Pancreas (tissue), 10 donors: ENCODE measurements around the gene CDCP2. TPM values are rescaled to one million over a fixed set of nuclear protein-coding genes. Genes with fewer than 3 reads are reported as not detected.
A peak's percentile ranks its signal among the peaks of the same experiment; 100 is the strongest.

Source experiments
- ATAC-seq, 4 donors: fragments of 200-7000 bp; cut with Tn5 transposase; one replicate each; pipeline versions ENCODE4 v1.8.0 to v1.9.1; 2020; ENCODE audit warnings: mild to moderate bottlenecking in 4 of 4, moderate library complexity in 4 of 4
- DNase-seq, 6 donors: peaks; one replicate each; pipeline ENCODE4 v3.0.0-alpha.2; 2020
- FAIRE-seq: peaks from 2 replicates; lab custom pipeline; 2012; peaks lifted over from hg19 to GRCh38; lab: Jason Lieb, UNC
- H3K27ac ChIP-seq, 4 donors: fragments of 200-600 bp; sonication (generic); 1 replicate in 3 of 4; 2 replicates in 1 of 4; pipeline versions ENCODE4 v1.5.0 to v1.8.0; 2020
- H3K27me3 ChIP-seq, 4 donors: fragments of 200-600 bp; one replicate each; pipeline ENCODE4 v1.8.0; 2021
- H3K36me3 ChIP-seq, 3 donors: fragments of 200-600 bp; sonication (generic) in 1 of 3; one replicate each; pipeline versions ENCODE4 v1.5.0 to v1.8.0; 2020 to 2021
- H3K4me1 ChIP-seq, 3 donors: fragments of 200-600 bp; one replicate each; pipeline ENCODE4 v1.8.0; 2021
- H3K4me3 ChIP-seq, 4 donors: fragments of 200-600 bp; sonication (generic) in 2 of 4; one replicate each; pipeline versions ENCODE4 v1.5.0 to v1.8.0; 2020 to 2021
- H3K9me3 ChIP-seq, 4 donors: fragments of 200-600 bp; one replicate each; pipeline ENCODE4 v1.8.0; 2021
- WGBS, 2 donors: extraction: QIAGEN DNeasy Blood & Tissue Kit; methylation state at CpG; one replicate each; pipeline ENCODE4 v1.1.7; 2013; 5-methylcytosine and 5-hydroxymethylcytosine counted together
- intact Hi-C, 3 donors: fragments of 100-400 bp; cut with DNase I; formaldehyde crosslinking; loops; one replicate each; pipeline versions ENCODE4 v1.11.1 to v1.14.2; 2022
- polyA plus RNA-seq, 2 donors: library from polyadenylated mRNA; stranded (reverse); fragments of 200-250 nt; gene quantifications; one replicate each; pipeline ENCODE4 v1.2.3, GENCODE V29; 2013
- total RNA-seq, 6 donors: library from RNA; stranded (reverse); fragmentation: NEBNext Ultra II Directional in 4 of 6; extraction: Animal tissue kit (Norgen Biotek cat#: 25700) in 4 of 6; gene quantifications; one replicate each; pipeline versions ENCODE4 v1.2.1 to v1.2.4, GENCODE V29; 2021 to 2023
- TF ChIP-seq, protein P1 (sequence below), 4 donors: fragments of 200-600 bp; sonication (generic) in 3 of 4; IDR thresholded peaks; one replicate each; pipeline versions ENCODE4 v1.5.0 to v1.8.0; 2021; ENCODE audit warnings: antibody characterized with exemption in 4 of 4
- donor health status: healthy with polysubstance abuse.
- donor health status: DM: no; HTN: no; CAD: no; lungs with moderate emphysema.
- donor health status: DM: no; HTN: no; CAD: no.
- donor health status: control.
- donor health status: control.
- donor health status: Bipolar disorder and iron deficiency.
- donor health status: DM: yes; HTN: yes; CAD: no.
- donor health status: DM: no; HTN: no; CAD: no.
- donor health status: DM: no; HTN: no; CAD: no.
- donor health status: DM: yes; HTN: yes; CAD: no.

The CDCP2 gene
- total and polyA plus RNA-seq, 8 donors = 0.08 TPM; not detected in 7

DNA sequence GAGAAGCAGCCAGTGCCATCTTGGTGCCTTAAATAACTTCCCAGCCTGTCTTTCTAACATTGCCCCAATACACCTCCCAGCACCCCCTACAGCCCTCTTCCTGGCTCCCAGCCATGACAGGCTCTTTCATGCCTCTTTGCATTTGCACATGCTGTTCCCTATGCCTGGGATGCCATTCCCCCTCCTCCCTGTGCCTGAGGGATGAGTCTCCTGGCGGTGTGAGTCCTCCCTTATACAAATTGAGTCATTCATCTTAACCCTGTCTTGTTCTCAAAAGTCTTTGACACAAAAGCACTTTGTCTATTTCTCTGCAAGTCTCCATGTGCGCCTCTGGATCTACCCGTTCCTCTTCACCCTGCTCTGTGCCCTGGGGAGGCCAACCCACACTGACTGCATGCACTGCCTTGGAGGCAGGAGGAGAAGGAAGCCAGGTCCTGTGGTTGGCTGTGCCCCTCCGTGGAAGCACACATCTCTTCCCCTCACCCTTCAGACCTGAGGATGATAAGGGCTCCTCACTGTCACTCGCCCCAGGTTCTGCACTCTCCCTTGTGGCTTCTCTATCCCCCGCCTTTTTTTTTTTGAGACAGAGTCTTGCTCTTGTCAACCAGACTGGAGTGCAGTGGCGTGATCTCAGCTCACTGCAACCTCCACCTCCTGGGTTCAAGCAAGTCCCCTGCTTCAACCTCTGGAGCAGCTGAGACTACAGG, 25.1 kb downstream of the CDCP2 start:
- DNase-seq = no peak
- peaks cover 4 to 28% (median 11%) of the 10 kb centered on the region in 3 donors for H3K4me1 ChIP-seq
- intact Hi-C loops = loop anchor here in 1 of 3 donors (10.0 kb wide), 1 partner anchor 277 kb away; the partner anchor contains the start of gene SSBP3
- H3K27ac ChIP-seq = no peak overlapping the region
- TF ChIP-seq, protein P1, sequence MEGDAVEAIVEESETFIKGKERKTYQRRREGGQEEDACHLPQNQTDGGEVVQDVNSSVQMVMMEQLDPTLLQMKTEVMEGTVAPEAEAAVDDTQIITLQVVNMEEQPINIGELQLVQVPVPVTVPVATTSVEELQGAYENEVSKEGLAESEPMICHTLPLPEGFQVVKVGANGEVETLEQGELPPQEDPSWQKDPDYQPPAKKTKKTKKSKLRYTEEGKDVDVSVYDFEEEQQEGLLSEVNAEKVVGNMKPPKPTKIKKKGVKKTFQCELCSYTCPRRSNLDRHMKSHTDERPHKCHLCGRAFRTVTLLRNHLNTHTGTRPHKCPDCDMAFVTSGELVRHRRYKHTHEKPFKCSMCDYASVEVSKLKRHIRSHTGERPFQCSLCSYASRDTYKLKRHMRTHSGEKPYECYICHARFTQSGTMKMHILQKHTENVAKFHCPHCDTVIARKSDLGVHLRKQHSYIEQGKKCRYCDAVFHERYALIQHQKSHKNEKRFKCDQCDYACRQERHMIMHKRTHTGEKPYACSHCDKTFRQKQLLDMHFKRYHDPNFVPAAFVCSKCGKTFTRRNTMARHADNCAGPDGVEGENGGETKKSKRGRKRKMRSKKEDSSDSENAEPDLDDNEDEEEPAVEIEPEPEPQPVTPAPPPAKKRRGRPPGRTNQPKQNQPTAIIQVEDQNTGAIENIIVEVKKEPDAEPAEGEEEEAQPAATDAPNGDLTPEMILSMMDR (IDR thresholded peaks at IDR 0.05) = no peak
- WGBS, 2 donors = 93 to 94% methylated on average over 7 of the region's 7 CpGs
- H3K27me3 ChIP-seq = no peaks in the 10 kb centered on the region
- H3K36me3 ChIP-seq = no peaks in the 10 kb centered on the region
- FAIRE-seq = no peak
- H3K4me3 ChIP-seq = no peak overlapping the region
- no peaks in the 10 kb centered on the region for H3K9me3 ChIP-seq
- ATAC-seq = no peak

DNA sequence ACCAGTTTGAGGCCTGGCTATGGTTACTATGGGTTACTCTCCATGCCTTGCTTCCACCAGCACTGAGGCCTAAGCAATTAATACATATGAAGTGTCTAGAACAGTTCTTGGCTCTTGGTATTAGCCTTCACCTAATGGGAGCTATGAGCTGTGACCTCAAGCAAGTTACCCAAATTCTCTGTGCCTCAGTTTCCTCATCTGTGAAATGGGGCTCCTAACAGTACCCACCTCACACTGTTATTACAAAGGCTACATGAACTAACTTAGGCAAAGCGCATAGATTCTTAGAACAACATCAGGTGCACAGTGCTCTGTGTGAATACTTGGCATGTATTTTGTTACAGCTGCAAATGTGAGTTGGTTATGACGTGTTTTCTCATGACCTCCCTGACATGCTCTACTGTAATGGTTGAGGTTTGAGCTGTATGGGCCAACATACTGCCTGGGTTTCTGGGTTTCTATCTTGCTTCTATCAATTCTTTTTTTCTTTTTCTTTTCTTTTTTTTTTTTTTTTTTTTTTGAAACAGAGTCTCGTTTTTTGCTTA, 26.5 kb downstream of the CDCP2 start:
- ATAC-seq = peak; percentile 65 to 81 (median 78)
- WGBS, 2 donors = 37 to 42% methylated on average over 3 of the region's 3 CpGs
- FAIRE-seq = no peak
- H3K4me1 ChIP-seq = peaks cover 4 to 30% (median 11%) of the 10 kb centered on the region in 3 donors
- H3K4me3 ChIP-seq = no peak overlapping the region
- TF ChIP-seq, protein P1 (IDR thresholded peaks at IDR 0.05) = no peak
- intact Hi-C loops = loop anchor here in 1 of 3 donors (10.0 kb wide), 1 partner anchor 278 kb away; the partner anchor contains the start of gene SSBP3
- DNase-seq = peak in 3 of 6 donors; percentile 46 to 69 (median 57)
- peak overlapping the region; percentile 56 to 83 (median 78) for H3K27ac ChIP-seq
- no peaks in the 10 kb centered on the region for H3K9me3 ChIP-seq
- H3K27me3 ChIP-seq = no peaks in the 10 kb centered on the region
- no peaks in the 10 kb centered on the region for H3K36me3 ChIP-seq

DNA sequence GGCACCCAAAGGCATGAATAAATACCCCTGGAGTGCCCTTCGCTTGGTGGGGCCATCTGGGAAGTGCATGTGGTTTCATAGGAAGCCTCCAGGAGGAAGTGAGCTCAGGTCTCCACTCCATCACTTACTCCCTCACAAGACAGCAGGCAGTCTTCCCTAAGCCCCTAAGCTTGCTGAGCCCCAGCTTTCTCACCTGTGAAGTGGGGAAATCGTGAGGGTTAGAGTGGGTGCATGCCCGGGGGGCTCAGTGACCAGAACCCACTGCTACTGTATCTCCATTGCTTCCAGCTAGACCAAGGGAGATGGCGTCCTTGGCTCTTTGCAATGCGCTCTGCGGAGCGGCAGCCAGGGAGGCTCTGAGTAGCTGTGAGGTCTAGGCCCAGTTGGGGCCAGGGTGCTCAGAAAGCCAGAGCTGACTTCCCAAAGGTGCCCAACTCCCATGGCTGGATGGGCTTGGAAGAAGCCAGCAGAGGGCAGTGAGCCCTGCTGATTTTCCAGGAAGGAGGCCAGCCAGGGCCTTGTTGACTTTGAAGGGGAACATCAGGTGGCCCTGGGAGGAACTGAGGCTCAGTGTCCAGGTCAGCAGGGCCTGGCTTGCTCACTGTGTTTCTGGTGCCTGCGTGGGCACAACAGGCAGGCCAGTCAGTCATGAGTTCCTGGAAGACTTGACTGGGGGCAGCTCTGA, 27.3 kb downstream of the CDCP2 start:
- WGBS, 2 donors = 88 to 95% methylated on average over 8 of the region's 8 CpGs
- intact Hi-C loops = loop anchor here in 1 of 3 donors (10.0 kb wide), 1 partner anchor 279 kb away; the partner anchor contains the start of gene SSBP3
- H3K27ac ChIP-seq = peak overlapping the region; percentile 56 to 83 (median 78)

DNA sequence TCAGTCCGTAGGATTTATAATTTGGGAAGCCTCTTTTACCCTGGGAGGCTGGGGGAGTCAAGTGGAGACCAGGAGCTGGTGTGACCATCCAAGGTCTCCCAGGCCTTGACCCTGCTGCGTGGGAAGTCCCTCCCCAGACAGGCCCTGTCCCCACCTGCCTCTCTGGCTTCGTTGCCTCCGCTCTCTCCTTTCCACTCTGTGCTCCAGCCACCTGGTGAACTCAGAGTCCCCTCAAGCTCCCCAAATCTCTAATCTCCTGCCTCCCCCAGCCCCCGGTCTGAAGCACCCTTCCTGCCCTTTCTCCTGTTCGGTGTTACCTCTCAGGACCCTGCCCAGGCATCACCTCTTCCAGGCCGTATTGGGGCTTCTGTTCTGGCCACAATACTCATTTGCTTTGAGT, 27.9 kb downstream of the CDCP2 start:
- H3K4me3 ChIP-seq = no peak overlapping the region
- H3K27ac ChIP-seq = peak overlapping the region; percentile 0 to 83 (median 78)
- no peak for FAIRE-seq
- 75 to 77% methylated on average over 7 of the region's 7 CpGs for WGBS, 2 donors
- intact Hi-C loops = loop anchor here in 1 of 3 donors (5.0 to 10.0 kb wide), 2 partner anchors 280 to 367 kb away; partner anchors contain the start of gene SSBP3
- DNase-seq = no peak
- TF ChIP-seq, protein P1 (IDR thresholded peaks at IDR 0.05) = no peak
- H3K4me1 ChIP-seq = peaks cover 4 to 33% (median 11%) of the 10 kb centered on the region in 3 donors
- H3K27me3 ChIP-seq = no peaks in the 10 kb centered on the region
- no peaks in the 10 kb centered on the region for H3K9me3 ChIP-seq
- ATAC-seq = no peak
- H3K36me3 ChIP-seq = no peaks in the 10 kb centered on the region

More for the DNA sequence above, 27.3 kb downstream of the CDCP2 start:
- DNase-seq (peak in 5 of 6 donors; percentile 58 to 79 (median 64)), ATAC-seq (peak; percentile 58 to 72 (median 66)), FAIRE-seq (no peak)
- Histone ChIP-seq H3K9me3 (no peaks in the 10 kb centered on the region), H3K27me3 (no peaks in the 10 kb centered on the region), H3K4me1 (peaks cover 4 to 33% (median 11%) of the 10 kb centered on the region in 3 donors), H3K4me3 (no peak overlapping the region), H3K36me3 (no peaks in the 10 kb centered on the region)
- TF ChIP-seq, protein P1 (IDR thresholded peaks at IDR 0.05) = peak in 3 of 4 donors; percentile 12 to 32 (median 16)
